ENCODE results near the gene CYP24A1. TPM values are rescaled to one million over a fixed set of nuclear protein-coding genes. Genes with fewer than 3 reads are reported as not detected.
A peak's percentile ranks its signal among the peaks of the same experiment; 100 is the strongest.

The CYP24A1 gene
- total and polyA plus RNA-seq, 2 of the 13 experiments (the other 11 are each of a cell fraction or from before 2014, with no cell fraction given) = 9.4 to 32.7 TPM

DNA sequence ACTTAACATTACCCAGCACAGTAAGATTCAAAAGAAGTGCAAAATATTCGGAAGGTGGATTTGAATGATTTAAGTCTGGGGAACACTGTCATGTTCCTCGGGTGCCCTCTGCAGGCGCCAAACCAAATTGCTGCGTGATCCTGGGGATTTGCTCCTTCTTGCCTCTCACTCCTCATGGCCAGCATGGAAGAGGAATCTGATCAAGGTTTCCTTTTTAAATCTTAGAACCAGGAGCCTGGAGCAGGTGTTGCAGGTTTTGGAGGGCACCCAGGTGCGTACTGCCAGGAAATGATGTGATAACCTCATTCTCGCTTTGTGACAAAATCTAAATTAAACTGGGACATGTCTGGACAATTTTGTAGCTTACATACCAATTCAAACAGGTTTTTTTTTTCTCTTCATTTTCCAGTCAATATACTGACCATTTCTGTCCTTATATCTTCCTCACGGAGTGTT, 26.0 kb upstream of the CYP24A1 start (continued):
- TF ChIP-seq, protein P1, sequence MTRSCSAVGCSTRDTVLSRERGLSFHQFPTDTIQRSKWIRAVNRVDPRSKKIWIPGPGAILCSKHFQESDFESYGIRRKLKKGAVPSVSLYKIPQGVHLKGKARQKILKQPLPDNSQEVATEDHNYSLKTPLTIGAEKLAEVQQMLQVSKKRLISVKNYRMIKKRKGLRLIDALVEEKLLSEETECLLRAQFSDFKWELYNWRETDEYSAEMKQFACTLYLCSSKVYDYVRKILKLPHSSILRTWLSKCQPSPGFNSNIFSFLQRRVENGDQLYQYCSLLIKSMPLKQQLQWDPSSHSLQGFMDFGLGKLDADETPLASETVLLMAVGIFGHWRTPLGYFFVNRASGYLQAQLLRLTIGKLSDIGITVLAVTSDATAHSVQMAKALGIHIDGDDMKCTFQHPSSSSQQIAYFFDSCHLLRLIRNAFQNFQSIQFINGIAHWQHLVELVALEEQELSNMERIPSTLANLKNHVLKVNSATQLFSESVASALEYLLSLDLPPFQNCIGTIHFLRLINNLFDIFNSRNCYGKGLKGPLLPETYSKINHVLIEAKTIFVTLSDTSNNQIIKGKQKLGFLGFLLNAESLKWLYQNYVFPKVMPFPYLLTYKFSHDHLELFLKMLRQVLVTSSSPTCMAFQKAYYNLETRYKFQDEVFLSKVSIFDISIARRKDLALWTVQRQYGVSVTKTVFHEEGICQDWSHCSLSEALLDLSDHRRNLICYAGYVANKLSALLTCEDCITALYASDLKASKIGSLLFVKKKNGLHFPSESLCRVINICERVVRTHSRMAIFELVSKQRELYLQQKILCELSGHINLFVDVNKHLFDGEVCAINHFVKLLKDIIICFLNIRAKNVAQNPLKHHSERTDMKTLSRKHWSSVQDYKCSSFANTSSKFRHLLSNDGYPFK (CRISPR knock-in tag; IDR thresholded peaks at IDR 0.05; ENCODE audit: borderline replicate concordance) = no peak
- TF ChIP-seq PPARG (CRISPR knock-in tag; conservative IDR thresholded peaks at IDR 0.05) = peak; percentile 66
- TF ChIP-seq RCOR2 (CRISPR knock-in tag; IDR thresholded peaks at IDR 0.05) = peak; percentile 27; the same call in 1 of the 2 replicates
- no peak for TF ChIP-seq TEAD3 (CRISPR knock-in tag; optimal IDR thresholded peaks at IDR 0.05; ENCODE audit: borderline replicate concordance)
- TF ChIP-seq ZNF24 (IDR thresholded peaks at IDR 0.05) = peak; percentile 58; the same call in 1 of the 2 replicates
- TF ChIP-seq CCAR2 (optimal IDR thresholded peaks at IDR 0.05; ENCODE audit: low read depth, low read length) = no peak
- no peak for TF ChIP-seq ZNF207 (IDR thresholded peaks at IDR 0.05; ENCODE audit: borderline replicate concordance)
- TF ChIP-seq SNAPC2 (CRISPR knock-in tag; IDR thresholded peaks at IDR 0.05) = no peak
- no peak for TF ChIP-seq NPAS2 (CRISPR knock-in tag; IDR thresholded peaks at IDR 0.05; ENCODE audit: borderline replicate concordance)
- TF ChIP-seq, protein P2, sequence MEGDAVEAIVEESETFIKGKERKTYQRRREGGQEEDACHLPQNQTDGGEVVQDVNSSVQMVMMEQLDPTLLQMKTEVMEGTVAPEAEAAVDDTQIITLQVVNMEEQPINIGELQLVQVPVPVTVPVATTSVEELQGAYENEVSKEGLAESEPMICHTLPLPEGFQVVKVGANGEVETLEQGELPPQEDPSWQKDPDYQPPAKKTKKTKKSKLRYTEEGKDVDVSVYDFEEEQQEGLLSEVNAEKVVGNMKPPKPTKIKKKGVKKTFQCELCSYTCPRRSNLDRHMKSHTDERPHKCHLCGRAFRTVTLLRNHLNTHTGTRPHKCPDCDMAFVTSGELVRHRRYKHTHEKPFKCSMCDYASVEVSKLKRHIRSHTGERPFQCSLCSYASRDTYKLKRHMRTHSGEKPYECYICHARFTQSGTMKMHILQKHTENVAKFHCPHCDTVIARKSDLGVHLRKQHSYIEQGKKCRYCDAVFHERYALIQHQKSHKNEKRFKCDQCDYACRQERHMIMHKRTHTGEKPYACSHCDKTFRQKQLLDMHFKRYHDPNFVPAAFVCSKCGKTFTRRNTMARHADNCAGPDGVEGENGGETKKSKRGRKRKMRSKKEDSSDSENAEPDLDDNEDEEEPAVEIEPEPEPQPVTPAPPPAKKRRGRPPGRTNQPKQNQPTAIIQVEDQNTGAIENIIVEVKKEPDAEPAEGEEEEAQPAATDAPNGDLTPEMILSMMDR (CRISPR knock-in tag; IDR thresholded peaks at IDR 0.05) = peak; percentile 95
- TF ChIP-seq ZNF501 (CRISPR knock-in tag; IDR thresholded peaks at IDR 0.05) = 0 out of 2 replicates have a peak, but pooled peaks have one; percentile 24
- TF ChIP-seq HNRNPH1 (optimal IDR thresholded peaks at IDR 0.05; ENCODE audit: low read depth, low read length) = no peak
- TF ChIP-seq CC2D1A (CRISPR knock-in tag; IDR thresholded peaks at IDR 0.05) = 0 out of 2 replicates have a peak, but pooled peaks have one; percentile 66
- no peak for TF ChIP-seq GPN1 (CRISPR knock-in tag; IDR thresholded peaks at IDR 0.05; ENCODE audit: borderline replicate concordance)
- TF ChIP-seq, protein P3, sequence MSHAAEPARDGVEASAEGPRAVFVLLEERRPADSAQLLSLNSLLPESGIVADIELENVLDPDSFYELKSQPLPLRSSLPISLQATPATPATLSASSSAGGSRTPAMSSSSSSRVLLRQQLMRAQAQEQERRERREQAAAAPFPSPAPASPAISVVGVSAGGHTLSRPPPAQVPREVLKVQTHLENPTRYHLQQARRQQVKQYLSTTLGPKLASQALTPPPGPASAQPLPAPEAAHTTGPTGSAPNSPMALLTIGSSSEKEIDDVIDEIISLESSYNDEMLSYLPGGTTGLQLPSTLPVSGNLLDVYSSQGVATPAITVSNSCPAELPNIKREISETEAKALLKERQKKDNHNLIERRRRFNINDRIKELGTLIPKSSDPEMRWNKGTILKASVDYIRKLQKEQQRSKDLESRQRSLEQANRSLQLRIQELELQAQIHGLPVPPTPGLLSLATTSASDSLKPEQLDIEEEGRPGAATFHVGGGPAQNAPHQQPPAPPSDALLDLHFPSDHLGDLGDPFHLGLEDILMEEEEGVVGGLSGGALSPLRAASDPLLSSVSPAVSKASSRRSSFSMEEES (CRISPR knock-in tag; IDR thresholded peaks at IDR 0.05) = no peak
- TF ChIP-seq ZNF839 (CRISPR knock-in tag; IDR thresholded peaks at IDR 0.05; ENCODE audit: borderline replicate concordance) = no peak
- no peak for TF ChIP-seq MAZ (IDR thresholded peaks at IDR 0.05; ENCODE audit: borderline replicate concordance, low read depth, low read length)
- TF ChIP-seq MAZ (CRISPR knock-in tag; IDR thresholded peaks at IDR 0.05; ENCODE audit: low read depth) = no peak
- TF ChIP-seq ZNF558 (CRISPR knock-in tag; IDR thresholded peaks at IDR 0.05; ENCODE audit: borderline replicate concordance) = no peak
- TF ChIP-seq RFXAP (CRISPR knock-in tag; IDR thresholded peaks at IDR 0.05; ENCODE audit: borderline replicate concordance) = no peak
- TF ChIP-seq TSC22D2 (CRISPR knock-in tag; IDR thresholded peaks at IDR 0.05; ENCODE audit: borderline replicate concordance) = no peak
- TF ChIP-seq ZNF335 (CRISPR knock-in tag; IDR thresholded peaks at IDR 0.05) = no peak
- peak; percentile 4; the same call in 1 of the 2 replicates for TF ChIP-seq SMARCC2 (IDR thresholded peaks at IDR 0.05)
- no peak for TF ChIP-seq EHMT2 (IDR thresholded peaks at IDR 0.05; ENCODE audit: borderline replicate concordance, low read depth, low read length)
- no peak for TF ChIP-seq HNRNPUL1 (IDR thresholded peaks at IDR 0.05; ENCODE audit: low read depth, low read length)
- TF ChIP-seq, protein P4, sequence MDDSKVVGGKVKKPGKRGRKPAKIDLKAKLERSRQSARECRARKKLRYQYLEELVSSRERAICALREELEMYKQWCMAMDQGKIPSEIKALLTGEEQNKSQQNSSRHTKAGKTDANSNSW (CRISPR knock-in tag; IDR thresholded peaks at IDR 0.05; ENCODE audit: borderline replicate concordance) = no peak
